Endothelial cell (in vitro differentiated cells): ENCODE results near the gene CYP1A2. TPM values are rescaled to one million over a fixed set of nuclear protein-coding genes. Genes with fewer than 3 reads are reported as not detected.
"Not testable (repeated sequence)": the region's sequence is repeated elsewhere in the genome, so short reads cannot be mapped to it uniquely, and the experiment has no call there.

ENCODE experiments used
- DNase-seq: peaks from one replicate; pipeline ENCODE4 v3.0.0; 2021; ENCODE audit warnings: low spot score
- H3K27ac Mint-ChIP-seq: one replicate; pipeline ENCODE4 v1.8.0; 2021; ENCODE audit warnings: mixed read lengths, inconsistent platforms; ENCODE audit not compliant: unreplicated experiment
- H3K27me3 Mint-ChIP-seq: one replicate; pipeline ENCODE4 v1.8.0; 2021; ENCODE audit warnings: mild to moderate bottlenecking, moderate library complexity, mixed read lengths, inconsistent platforms; ENCODE audit not compliant: unreplicated experiment
- H3K36me3 Mint-ChIP-seq: one replicate; pipeline ENCODE4 v1.8.0; 2021; ENCODE audit warnings: mild to moderate bottlenecking, low read depth, mixed read lengths, inconsistent platforms; ENCODE audit not compliant: unreplicated experiment
- H3K4me1 Mint-ChIP-seq: one replicate; pipeline ENCODE4 v1.8.0; 2021; ENCODE audit warnings: mild to moderate bottlenecking, mixed read lengths, inconsistent platforms; ENCODE audit not compliant: unreplicated experiment
- H3K4me3 Mint-ChIP-seq: one replicate; pipeline ENCODE4 v1.8.0; 2021; ENCODE audit warnings: mild to moderate bottlenecking, mixed read lengths, inconsistent platforms; ENCODE audit not compliant: unreplicated experiment
- H3K9me3 Mint-ChIP-seq: one replicate; pipeline ENCODE4 v1.8.0; 2021; ENCODE audit warnings: mixed read lengths, inconsistent platforms; ENCODE audit not compliant: unreplicated experiment
- total RNA-seq: library from RNA; stranded (reverse); fragmentation: NEBNext Ultra II Directional; extraction: Animal tissue kit (Norgen Biotek cat#: 25700); gene quantifications from one replicate; pipeline ENCODE4 v1.2.1, GENCODE V29; 2021; ENCODE audit not compliant: unreplicated experiment
- TF ChIP-seq, protein P1 (sequence below): fragments of 200-600 bp; sonication (generic); IDR thresholded peaks from one replicate; pipeline ENCODE4 v1.5.0; 2021; ENCODE audit warnings: antibody characterized with exemption; ENCODE audit not compliant: unreplicated experiment

The CYP1A2 gene
- total RNA-seq, 1 donor from 2014 or later, result not detected

DNA sequence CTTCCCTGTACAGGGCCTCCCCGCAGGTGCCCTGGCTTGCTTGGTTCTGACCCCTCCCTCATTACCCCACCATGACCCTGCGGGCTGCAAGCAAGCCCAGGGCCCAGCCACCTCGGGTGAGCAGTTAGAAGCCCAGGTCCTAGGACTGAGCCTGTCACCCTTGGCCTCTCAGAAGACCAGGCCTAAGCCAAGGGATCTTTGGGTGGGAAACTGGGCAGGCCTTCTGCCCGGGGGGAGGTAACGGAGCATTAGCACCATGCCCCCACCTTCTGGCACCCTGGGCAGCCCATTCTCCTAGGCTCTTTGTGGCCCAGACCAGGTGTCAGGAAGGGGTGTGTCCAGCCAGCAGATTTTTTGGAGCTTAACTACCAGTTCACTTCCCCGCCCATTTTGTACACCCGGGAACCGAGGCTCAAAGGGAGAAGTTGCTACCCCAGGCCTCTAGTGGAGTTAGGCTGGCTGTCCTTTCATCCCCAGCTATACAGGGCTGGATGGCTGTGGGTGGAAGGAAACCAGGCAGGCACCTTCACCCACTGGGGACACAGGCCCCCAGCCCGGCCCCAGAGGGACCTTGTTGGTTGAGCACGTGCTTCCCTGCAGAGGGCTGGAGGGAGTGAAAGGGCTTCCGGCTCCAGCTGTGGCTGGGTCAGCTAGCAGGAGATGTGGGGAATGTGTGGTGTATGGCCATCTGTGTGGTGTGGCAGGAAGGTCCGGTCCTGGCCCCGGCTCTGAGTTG lies 34.6 kb downstream of the CYP1A2 start:
- TF ChIP-seq, protein P1, sequence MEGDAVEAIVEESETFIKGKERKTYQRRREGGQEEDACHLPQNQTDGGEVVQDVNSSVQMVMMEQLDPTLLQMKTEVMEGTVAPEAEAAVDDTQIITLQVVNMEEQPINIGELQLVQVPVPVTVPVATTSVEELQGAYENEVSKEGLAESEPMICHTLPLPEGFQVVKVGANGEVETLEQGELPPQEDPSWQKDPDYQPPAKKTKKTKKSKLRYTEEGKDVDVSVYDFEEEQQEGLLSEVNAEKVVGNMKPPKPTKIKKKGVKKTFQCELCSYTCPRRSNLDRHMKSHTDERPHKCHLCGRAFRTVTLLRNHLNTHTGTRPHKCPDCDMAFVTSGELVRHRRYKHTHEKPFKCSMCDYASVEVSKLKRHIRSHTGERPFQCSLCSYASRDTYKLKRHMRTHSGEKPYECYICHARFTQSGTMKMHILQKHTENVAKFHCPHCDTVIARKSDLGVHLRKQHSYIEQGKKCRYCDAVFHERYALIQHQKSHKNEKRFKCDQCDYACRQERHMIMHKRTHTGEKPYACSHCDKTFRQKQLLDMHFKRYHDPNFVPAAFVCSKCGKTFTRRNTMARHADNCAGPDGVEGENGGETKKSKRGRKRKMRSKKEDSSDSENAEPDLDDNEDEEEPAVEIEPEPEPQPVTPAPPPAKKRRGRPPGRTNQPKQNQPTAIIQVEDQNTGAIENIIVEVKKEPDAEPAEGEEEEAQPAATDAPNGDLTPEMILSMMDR, result no peak
- Mint-ChIP-seq H3K27me3 (peaks cover 12% of the 10 kb centered on the region), H3K4me1 (peaks cover 57% of the 10 kb centered on the region), H3K9me3 (no peaks in the 10 kb centered on the region), H3K27ac (peak overlapping the region; percentile 24), H3K4me3 (peak overlapping the region; percentile 95), H3K36me3 (peaks cover 4% of the 10 kb centered on the region)
- no peak for DNase-seq

DNA sequence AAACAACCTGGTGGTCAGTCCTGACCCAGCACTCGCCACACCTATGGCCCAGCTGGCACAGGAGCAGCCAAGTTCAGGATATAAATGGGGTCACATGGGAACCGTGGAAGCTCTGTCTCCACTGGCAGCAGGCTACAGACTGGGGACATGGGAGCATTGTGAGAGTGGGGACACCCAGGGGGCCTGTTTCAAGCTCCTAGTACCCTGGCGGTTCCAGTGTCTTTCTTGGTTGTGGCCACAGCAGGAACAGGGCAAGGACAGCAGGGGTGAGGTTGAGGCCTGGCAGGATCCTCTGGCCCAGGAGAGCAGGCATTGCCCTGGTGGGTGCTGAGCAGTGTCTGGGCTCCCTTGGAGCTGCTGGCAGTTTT lies 35.1 kb downstream of the CYP1A2 start:
- TF ChIP-seq, protein P1, result no peak
- H3K27ac Mint-ChIP-seq, result no peak overlapping the region
- peaks cover 57% of the 10 kb centered on the region for H3K4me1 Mint-ChIP-seq
- no peak for DNase-seq
- H3K4me3 Mint-ChIP-seq, result peak overlapping the region; percentile 95
- peaks cover 4% of the 10 kb centered on the region for H3K36me3 Mint-ChIP-seq
- peaks cover 14% of the 10 kb centered on the region for H3K27me3 Mint-ChIP-seq
- H3K9me3 Mint-ChIP-seq, result no peaks in the 10 kb centered on the region

DNA sequence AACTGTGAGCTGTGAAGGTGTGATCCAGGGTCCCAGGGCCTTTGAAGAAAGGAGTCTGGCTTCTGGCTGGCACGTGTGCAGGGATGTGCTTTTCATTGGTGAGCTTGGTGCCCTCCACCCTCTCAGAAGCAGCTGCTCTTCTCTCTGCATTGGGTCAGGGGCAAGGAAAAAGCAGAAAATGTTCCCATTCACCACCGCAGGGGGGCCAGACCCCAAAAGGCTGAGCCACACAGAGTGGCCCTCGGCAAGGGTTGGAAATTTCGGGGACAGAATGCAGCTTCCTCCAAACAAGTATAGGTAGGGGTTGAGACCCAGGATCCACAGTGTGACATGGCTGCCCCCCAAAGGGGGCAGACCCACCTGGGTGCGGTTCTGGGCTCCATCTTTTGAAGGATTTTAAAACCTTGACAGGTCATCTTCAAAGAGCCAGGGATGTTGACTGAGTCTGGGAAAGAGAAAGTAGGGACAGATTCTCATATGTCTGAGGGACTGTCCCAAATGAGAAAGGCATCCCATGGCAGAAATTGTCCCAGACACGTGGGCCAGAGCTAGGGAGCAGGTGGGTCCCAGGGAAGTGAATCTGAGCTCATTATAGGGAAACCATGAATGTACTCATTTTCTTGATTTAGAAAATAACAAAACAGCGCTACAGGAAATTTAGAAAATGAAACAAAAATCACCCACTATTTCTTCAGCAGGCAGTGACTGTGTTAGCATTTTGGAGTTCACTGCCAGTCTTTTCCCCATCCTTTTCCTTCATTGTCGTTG lies 36.0 kb downstream of the CYP1A2 start:
- TF ChIP-seq, protein P1, result no peak
- no peak for DNase-seq
- Mint-ChIP-seq H3K36me3 (peaks cover 4% of the 10 kb centered on the region), H3K27ac (no peak overlapping the region), H3K4me3 (no peak overlapping the region), H3K9me3 (no peaks in the 10 kb centered on the region), H3K4me1 (peaks cover 60% of the 10 kb centered on the region), H3K27me3 (peaks cover 14% of the 10 kb centered on the region)

DNA sequence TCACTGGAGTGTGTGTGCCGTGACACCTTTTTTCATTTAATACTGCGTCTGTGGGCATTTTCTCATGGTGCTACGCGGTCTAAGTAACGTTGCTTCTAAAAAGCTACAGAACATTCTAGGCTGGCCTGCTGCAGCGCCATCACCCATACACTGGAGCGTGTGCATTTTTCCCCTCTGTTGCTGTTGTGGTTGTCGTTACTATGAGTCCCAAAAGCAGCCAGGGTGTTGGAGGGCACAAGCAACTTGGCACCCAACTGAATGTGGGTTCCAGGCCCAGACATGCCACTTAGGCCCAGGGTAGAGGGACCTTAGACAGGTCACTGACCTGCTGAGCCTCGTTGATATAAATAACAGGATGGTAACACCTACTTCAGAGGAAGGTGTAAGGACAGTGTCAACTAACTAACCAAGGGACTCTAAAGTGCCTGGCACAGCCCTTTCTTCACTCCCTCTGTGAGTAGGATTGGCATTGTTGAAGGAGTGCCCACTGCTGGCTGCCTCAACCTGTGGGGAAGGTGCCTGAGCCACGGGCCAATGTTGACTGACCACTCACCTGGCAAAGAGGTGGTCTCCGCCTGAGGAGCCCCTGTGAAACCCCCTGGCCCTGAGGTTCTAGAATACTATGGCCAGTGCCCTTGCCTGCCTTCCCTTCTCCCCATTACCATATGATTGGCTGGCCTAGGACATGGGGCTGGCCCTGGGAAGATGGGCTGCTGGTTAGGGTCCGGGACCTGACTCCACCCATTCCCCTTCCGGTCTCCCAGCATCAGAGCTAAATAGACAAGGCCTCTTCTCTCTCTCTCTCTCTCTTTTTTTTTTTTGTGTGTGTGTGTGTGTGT lies 36.8 kb downstream of the CYP1A2 start:
- no peaks in the 10 kb centered on the region for H3K9me3 Mint-ChIP-seq
- H3K27ac Mint-ChIP-seq, result no peak overlapping the region
- peaks cover 4% of the 10 kb centered on the region for H3K36me3 Mint-ChIP-seq
- H3K4me3 Mint-ChIP-seq, result peak overlapping the region; percentile 59
- no peak for DNase-seq
- TF ChIP-seq, protein P1, result no peak
- peaks cover 14% of the 10 kb centered on the region for H3K27me3 Mint-ChIP-seq
- peaks cover 57% of the 10 kb centered on the region for H3K4me1 Mint-ChIP-seq

DNA sequence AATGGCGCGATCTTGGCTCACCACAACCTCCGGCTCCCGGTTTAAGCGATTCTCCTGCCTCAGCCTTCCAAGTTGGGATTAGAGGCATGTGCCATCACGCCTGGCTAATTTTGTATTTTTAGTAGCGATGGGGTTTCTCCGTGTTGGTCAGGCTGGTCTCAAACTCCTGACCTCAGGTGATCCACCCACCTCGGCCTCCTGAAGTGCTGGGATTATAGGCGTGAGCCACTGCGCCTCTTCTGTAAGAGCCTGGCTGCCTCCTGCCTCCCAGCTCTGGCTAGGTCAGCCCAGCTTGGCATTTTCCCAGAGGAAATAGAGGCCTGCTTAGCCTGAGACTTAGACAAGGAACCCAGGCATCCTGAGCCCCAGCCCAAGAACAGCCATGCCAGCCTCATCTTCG lies 37.4 kb downstream of the CYP1A2 start:
- H3K27ac Mint-ChIP-seq, H3K36me3 Mint-ChIP-seq, DNase-seq, H3K27me3 Mint-ChIP-seq, H3K9me3 Mint-ChIP-seq: not testable (repeated sequence)
- Mint-ChIP-seq H3K4me3 (peak overlapping the region; percentile 59), H3K4me1 (peaks cover 50% of the 10 kb centered on the region)
